Hypothalamus (tissue), 51 donors: Measurements from ENCODE around the gene RBMS3.
"Not testable (repeated sequence)": the region's sequence is repeated elsewhere in the genome, so short reads cannot be mapped to it uniquely, and the experiment has no call there.

Source experiments
- DNase-seq, 51 donors: peaks; one replicate each; lab custom pipeline; 2025; lab: John Stamatoyannopoulos, UW

The RBMS3 gene

DNA sequence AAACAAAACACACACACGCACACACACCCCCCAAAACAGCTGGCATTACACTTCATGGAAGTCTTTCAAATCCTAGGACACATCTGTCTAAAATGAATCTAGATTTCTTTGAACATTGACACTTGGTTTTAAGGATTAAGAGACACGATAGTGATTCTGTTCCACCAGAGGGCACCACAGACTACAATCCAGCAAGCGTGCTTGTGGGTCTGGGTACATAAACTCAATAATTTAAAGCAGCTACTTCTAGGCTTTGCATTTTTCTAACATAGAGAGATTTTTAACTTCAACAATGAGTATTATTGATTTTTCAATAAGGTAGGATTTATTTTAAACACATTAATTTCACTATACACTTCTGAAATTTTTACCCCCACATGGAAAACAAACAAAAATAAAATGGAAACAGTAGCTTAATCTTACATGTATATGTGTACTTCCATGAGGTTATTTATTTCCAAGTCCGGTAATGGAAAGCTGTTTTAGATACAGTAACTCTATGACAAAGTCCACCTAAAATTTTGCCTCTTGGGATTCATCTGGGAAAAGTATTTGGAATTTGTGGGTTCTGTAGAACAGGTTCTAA, 761.5 kb downstream of the RBMS3 start:
- peak in 32 of 51 donors; percentile 0 to 62 (median 20) for DNase-seq

DNA sequence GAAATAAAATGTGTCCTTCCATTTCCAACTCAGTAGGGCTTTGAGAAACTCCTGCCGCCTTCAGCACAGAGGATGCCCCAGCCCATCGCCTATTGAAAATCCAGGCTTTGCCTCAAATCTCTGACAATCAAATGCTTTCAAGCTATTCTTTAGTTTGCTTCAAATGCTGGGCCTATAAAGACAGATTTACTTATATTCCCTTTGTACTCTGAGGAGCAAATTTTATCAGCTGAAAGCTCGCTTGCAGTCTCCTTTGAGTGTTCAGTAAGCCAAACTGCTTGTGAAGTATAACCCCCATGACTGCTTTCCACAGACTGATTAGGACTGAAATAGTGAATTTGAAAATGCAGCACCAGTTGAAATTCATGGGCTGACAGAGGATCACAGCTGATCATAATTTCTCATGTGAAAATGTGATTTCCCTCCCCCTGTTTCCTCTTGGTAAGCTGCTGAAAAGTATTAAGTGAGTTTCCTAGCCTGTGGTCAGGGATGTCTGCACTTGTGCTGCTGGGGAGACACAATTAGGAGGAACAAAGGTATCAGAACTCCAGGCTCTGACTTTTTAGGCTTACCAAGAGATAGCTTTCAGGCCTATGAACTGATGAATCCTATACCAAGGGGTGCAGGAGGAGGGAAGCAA, 762.2 kb downstream of the RBMS3 start:
- no peak for DNase-seq

DNA sequence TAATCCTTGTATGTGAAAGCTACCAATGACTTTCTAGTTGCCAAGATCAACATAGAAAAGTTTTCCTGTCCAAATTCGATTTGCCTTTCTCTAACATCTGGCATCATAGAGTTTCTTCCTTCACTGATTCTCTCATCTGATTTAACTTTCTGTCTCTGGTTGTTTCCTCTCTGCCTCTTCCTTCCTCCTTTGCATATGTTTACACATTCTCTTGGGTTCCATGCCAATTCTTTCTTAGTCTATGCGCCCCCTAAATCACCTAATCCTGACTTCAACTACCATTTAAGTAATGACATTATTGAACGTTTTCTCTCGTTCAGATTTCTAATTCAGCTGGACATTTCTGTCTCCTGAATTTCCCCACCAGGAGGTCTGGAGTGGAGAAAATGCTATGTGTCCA, 763.6 kb downstream of the RBMS3 start:
- DNase-seq: no peak

DNA sequence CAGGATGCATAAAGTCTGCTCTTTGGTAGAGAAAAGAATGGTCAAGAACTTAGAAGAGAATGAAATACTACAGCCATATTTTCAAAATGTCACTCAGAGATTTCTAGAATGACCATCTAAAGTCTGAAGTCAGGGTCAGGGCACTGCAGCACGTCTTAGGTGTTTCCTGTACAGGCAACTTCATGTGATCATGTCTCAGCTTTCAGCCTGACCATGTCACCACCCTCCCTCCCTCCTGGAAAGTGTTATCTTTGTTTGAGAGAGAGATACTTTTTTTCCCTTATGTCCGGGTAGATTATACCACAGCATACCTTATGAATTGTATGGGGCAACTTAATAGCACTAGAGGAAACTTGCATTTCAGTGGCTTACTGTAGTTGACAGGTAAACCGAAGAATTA, 767.6 kb downstream of the RBMS3 start:
- no peak for DNase-seq

DNA sequence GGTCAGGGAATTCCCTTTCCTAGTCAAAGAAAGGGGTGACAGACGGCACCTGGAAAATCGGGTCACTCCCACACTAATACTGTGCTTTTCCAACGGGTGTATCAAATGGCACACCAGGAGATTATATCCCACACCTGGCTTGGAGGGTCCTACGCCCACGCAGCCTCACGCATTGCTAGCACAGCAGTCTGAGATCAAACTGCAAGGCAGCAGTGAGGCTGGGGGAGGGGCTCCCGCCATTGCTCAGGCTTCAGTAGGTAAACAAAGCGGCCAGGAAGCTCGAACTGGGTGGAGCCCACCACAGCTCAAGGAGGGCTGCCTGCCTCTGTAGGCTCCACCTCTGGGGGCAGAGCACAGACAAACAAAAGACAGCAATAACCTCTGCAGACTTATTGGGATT, 769.2 kb downstream of the RBMS3 start:
- not testable (repeated sequence) for DNase-seq

DNA sequence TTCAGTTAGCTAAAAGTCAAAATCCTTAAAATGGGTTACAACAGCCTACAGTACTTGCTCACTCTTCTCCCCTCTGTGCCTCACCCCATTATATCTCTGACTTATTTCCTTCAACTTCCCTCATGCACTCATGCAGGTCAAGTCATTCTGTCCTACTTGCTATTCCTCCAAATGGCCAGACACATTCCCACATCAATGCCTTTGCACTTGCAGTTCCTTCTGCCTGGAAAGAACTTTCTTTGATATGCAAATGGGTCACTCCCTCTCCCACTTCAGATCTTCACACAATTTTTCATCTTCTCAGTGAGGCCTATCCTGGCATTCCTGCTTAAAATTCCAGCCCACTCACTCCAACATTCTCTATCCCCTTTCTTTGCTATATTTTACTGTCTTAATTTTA, 778.4 kb downstream of the RBMS3 start:
- no peak for DNase-seq
